SH-SY5Y (cell line): ENCODE data around the gene WIPF2.

Experiments
- GATA2 ChIP-seq: IDR thresholded peaks from 2 replicates; pipeline ENCODE4 v1.6.1; 2011; ENCODE audit warnings: mild to moderate bottlenecking, low read depth, low read length
- GATA3 ChIP-seq: IDR thresholded peaks from 2 replicates; pipeline ENCODE4 v1.6.1; 2011; ENCODE audit warnings: low read depth, mild to moderate bottlenecking, low read length, moderate library complexity

WIPF2 gene

DNA sequence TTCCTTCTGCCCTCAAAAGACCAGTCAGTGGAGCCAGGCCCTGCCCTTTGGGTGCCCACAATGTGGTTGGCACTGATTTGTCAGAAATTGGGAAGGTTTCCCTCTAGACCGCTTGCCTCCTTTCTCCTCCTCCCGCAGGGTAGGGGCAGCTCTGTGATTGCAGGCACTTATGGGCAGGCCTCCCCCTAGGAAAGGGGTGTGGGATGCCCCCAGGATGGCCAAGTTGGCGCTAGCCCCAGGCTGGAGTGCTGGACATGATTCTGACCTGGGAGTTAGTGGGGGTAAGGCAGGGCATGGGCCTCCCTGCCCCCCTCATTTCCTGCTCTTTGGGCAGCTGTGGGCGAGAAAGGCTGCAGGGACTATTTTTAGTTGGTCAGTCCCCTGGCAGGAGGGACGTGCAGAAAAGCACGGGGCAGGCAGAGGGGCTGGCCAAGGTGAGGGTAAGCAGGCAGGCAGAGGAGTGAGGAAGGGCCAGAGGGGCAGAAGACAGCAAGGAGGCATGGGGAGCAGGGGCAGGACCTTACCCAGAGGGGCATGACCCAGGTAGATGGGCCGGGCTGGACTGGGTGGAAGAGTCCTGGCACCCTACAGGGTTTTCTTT, 93.1 kb downstream of the WIPF2 start:
- no peak for TF ChIP-seq GATA2
- no peak for TF ChIP-seq GATA3

DNA sequence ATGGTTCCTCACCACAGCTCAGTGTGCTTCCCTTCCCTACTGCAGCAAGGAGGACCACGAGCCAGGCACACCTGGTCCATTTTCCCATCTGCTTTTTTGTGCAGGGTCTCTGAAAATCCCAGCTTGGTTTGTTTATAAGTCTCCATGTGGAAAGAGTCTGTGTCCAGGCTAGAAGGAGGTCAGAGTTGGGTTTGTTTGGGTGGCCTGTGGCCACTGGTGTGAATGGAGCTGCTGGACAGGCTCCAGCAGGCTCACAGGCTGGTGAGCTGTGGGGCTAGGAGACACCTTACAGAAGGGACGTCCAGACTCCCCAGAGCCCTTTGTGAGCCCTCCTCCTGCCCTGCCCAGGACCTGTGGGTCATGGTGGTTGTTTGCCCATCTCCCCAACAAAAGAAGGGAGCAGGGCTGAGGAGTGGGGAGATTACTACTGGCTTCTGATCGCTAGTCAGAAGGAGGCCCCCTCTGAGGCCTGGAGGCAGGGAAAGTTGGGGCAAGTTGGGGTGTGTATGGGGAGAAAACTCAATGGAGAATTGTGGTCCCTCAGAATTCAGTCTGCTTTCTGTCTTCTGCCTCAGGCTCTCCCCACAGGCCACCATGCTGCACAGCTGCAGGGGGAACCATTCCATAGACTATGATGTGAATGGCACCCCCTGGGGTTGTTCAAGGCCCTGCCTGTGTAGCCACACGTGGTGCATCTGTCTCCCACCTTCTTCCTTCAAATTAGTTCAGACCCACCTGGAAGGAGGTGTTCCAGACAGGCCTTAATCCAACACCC, 94.0 kb downstream of the WIPF2 start:
- no peak for TF ChIP-seq GATA2
- TF ChIP-seq GATA3: no peak

DNA sequence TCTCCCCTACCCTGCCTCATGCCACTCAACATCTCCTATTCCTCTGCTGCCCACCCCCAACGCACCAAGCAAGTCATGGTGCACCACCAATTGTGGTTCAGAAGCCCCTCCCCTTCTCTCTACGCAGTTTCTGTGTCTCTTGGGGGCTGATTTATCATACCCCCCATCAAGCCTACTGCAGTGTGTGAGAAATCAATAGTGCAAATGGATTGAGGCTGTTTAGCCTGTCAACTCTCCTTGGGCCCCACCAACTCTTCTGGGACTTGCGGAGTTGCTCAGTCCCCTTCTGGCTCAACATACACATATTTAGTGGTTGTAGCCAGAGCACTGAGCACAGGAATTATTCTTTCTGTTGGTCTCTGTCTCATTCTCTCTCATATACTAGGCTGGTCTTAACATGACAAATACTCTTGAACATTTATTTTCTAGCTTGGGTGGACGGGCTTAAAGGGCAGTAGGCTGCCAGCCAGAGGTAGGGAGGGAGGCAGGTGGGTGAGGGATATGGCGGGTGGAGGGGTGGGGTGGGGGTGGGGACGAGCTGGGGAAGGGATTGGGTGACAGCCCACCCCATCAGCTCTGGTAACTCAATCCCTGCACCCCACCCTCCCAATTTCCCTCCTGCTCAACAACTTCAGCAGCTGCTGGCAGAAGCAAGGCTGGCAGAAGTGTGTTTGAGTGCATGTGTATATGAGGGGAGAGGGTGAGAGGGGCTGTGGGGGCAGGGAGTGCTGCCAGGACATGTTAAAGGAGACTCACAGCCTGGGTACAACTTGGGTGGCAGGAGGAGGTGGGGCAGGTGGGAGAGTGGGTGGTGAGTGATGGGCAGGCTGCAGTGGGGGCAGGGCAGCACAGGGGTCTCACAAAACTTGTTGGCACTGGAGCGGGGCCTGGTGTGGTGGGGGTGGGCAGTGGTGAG, 94.8 kb downstream of the WIPF2 start:
- TF ChIP-seq GATA2: no peak
- no peak for TF ChIP-seq GATA3

DNA sequence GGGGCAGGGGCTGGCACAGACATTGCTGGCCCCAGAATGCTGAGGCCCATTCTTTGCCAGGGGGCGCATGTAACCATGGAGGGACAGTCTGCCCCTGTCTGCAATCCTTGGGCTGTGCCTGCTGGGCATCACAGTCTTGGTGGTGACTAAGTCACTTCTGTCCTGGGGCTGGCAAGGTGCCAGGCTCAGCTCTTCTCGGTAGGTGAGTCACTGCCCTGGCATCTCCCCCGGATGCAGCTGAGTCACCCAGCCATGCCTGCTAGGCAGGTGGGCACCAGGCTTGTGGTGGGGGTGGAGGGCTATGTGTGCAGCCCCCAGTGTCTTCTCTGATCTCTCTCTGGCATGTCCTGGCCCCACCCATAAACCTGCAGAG, 95.5 kb downstream of the WIPF2 start:
- TF ChIP-seq GATA3: no peak
- TF ChIP-seq GATA2: no peak

DNA sequence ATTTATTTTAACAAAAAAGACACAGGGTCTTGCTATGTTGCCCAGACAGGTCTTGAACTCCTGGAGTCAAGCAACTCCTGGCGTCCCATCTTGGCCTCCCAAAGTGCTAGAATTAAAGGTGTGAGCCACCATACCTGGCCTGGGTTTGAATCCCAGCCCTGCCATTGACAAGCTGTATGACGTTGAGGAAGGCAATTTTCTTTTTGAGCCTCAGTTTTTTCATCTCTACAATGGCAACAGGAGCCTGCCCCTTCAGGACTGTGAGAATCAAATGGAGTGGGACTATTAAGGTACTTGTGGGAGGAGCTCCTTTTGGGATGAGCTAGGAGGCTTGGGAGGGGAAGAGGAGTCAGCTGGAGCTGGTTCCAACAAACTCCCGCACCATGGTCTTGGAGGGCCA, 96.1 kb downstream of the WIPF2 start:
- TF ChIP-seq GATA2: no peak
- no peak for TF ChIP-seq GATA3

DNA sequence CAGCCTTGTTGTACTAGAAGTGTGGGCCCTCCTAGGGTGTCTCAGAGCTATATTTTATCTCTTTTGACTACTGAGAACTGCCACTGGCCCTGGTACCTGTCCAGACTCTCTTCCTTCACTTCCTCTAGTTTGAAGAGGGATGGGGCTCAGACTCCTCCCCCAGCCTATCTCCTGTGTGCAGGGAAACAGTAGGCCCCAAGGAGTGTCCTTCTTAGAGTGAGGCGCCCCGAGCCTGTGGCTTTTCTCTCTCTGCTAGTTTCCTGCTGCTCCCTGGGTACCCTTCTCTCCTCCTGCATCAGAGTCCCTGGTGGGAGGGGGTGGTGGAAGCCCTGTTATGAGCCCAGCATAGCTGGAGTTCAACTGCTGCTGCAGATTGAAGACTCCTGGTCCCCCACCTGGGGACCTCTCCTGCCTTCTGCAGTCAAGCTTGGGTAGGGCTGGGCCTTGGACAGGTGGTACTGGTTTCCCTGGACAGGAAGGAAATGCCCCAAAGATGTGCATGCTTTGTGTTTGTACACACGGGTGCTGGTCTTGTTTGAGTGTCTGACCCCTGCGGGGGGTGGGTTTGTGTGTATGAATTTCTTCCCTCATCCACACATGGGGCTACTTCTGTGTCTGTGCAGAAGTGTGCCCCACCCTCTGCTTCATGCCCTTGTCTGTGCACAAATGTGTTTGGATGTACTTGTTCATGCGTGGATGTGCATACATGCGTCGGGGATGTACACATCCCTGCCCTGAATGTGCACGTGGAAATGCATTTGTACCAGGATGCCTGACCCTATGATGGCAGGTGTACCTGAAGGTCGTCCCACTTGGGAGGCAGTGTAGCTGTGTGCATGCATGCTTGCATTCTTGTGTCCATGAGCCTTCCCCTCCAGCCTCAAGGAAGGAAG, 96.8 kb downstream of the WIPF2 start:
- no peak for TF ChIP-seq GATA3
- no peak for TF ChIP-seq GATA2

DNA sequence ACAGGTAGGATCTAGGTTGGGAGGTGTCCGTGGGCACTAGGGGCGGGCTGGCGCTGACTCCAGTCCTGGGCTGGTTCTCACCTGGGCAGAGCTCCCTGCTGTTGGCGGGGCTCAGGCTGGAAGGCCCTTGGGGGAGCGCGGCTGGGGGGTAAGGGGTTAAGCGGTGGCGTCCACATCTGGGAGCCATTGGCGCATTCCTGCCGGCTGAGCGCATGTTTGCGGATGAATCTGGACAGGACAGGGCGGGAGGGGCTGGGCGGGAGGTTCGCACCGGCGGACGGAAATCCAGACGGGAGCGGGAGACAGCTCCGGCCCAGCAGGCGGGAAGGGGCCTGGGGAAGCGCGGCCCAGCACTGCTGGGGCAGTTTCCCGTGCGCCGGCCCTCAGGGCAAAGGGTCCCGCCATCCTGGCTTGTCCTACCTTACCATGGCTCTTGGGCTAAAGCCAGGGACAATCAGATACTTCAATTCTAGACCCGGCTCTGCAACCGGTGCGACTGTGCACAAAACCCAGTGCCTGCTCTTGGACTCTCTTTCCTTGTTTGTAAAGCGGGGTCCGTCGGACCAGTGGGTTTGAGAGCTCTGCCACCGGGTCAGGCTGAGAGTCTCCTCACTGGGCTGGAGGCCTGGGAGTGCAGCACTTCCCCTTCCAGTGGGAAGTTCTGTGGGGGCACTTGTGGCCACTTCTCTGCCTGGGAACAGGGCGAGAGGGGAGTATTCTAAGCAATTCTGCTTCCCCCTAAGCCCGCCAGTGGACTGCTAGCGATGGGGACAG, 97.7 kb downstream of the WIPF2 start:
- no peak for TF ChIP-seq GATA3
- TF ChIP-seq GATA2: no peak

DNA sequence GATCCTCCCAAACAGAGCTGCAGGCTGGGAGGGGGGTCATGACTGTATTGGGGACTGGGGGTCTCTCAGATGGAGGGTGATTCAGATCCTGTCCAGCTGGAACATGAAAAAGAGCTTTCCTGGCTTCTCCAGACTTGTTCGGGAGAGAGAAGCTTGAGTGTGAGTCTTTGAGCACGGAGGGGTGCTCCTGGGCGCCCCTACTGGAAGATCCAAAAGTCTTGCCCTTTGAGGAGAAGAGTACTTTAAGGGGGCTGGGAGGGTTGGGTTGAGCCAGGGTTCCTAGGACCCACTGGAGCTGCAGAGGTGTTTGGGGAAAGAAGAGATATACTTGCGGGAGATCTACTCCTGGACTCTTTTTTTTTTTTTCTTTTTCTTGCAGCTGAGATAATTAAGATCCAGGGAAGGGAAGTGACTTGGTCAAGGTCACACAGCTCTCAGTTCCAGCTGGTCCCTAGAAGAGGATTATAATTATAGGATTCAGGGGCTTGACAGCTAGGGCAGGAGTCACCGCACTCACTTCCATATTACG, 98.3 kb downstream of the WIPF2 start:
- no peak for TF ChIP-seq GATA2
- no peak for TF ChIP-seq GATA3

DNA sequence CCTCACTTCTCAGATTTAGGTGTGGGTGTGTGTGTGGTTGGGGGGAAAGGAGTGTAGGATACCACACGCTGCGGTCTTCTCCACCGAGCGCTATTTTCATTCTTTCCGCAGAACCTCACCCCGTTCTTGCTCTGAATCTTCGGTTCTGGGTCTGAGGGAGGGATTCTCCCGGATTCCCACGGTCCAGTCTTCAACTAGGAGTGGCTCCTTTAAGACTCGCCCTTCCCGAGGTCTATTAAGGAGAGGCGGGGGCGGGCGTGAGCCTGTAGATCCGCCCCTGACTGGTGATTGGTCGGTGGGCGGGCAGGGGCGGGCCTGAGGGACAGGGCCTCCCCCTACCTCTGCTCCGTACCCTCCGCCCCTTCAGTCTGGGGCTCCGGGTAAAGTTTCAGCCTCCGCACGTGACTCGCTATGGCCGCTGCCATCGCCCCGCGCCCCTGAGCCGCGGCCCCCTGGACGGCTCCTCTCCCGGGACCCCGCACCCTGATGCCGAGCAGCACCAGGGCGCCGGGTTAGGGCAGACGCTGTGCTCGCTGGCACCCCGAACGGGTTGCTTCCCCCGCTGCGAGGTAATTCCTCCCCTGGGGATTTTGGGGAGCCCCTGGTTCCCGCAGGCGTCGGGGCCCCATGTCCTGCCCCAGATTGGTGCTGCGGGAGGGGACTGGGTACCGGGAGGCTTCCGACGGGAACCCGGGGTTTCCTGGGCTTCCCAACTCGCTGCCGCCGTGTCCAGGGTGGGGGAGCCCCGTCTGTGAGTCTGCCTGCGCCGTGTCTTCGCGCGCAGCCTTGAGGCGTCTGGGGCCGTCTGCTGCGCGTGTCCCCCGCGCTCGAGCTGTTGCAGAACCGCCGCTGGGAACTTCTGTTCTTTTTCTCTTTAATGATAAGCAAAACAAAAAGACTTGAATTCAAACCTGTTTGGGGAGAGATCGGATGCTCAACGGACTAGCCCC, 99.1 kb downstream of the WIPF2 start:
- TF ChIP-seq GATA3 (no peak), GATA2 (no peak)

DNA sequence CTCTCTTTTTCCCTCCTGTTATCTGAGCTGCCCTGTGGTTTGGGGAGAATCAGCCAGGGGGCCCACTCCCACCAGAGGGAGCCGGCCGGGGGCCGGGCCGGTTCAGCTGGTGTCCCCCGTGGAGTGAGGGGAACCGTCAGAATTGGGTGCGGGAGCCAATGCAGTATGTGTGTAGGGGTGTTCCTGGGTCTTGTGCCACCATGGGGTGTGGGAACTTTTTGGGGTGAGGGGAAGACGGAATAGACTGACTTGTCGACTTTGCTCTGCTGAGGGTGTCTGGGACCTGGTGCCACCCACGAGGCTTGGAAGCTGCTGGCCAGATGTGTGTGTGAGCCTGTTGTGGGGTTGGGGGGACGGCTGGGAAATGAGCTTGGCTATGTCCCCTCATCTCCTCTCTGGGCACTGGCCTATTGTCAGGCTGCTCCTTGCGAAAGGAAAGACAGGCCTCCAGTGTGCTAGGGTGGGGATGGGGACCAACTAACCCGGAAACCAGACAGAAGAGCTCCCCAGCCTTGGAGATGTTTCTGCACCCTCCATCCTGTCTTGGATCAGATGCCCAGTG, 99.8 kb downstream of the WIPF2 start:
- TF ChIP-seq GATA3 (no peak), GATA2 (no peak)

DNA sequence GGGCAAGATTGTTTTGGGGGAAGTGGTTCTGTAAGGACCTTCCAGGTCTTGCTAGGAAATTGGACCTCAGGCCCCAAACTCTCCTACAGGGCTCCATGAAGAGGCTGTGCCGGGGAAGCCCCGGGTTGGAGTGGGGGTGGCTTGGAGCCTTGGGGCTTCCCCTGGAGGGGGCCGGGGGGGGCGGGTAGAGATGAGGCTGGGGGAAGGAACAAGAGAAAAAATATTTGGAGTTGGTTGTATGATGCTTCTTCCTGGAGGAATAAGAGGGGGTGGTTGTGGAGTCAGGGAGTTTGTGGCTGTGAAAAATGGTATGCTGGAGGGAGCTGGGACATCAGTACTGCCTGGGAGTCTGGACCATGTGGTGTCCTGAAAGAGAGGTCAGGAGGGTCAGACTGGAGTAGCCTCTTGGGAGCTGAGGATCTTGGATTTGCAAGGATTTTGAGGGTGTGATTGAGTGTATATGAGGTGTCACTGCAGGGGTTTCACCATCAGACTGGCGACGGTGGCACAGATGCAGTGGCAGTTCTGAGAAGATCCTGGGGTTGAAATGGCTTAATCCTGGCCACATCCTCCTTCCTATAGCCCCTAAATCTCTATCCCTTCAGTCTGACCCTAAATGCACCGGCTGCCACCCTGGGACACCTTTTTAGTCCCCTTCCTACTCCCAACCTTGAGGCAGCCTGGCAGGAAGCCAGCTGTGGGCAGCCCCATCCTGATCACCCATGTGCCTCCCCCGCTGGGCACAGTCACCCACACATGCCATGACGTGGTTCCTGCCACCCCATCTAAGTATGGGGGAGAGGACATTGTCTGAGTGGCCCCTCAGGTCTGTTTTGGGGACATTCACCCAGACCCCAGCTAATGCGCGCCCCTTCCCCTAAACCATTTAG, 100.8 kb downstream of the WIPF2 start:
- TF ChIP-seq GATA3: no peak
- no peak for TF ChIP-seq GATA2
